Adrenal gland (tissue), 12 donors: ENCODE data around the gene FBLL1. TPM values are rescaled to one million over a fixed set of nuclear protein-coding genes. Genes with fewer than 3 reads are reported as not detected.

Experiments used
- DNase-seq, 7 donors: peaks; one replicate each; pipeline ENCODE4 v3.0.0-alpha.2; 2019 to 2020
- H3K27ac ChIP-seq, 5 donors: fragments of 200-600 bp; sonication (generic) in 4 of 5; 1 replicate in 3 of 5; 2 replicates in 2 of 5; pipeline versions ENCODE4 v1.5.1 to v1.8.0; 2016 to 2020; ENCODE audit warnings: mild to moderate bottlenecking in 1 of 5
- H3K27me3 ChIP-seq: fragments of 200-600 bp; 2 replicates; pipeline ENCODE4 v1.8.0; 2021
- H3K36me3 ChIP-seq, 2 donors: fragments of 200-600 bp; replicated peaks in 1 of 2; 1 replicate in 1 of 2; 2 replicates in 1 of 2; pipeline versions ENCODE4 v1.5.1 to v1.8.0; 2018 to 2022
- H3K4me1 ChIP-seq, 2 donors: fragments of 200-600 bp; replicated peaks in 1 of 2; 1 replicate in 1 of 2; 2 replicates in 1 of 2; pipeline versions ENCODE4 v1.5.1 to v1.8.0; 2018 to 2021
- H3K4me3 ChIP-seq, 4 donors: fragments of 200-600 bp; sonication (generic) in 3 of 4; one replicate each; pipeline ENCODE4 v1.5.1; 2016 to 2018
- H3K9me3 ChIP-seq, 3 donors: fragments of 200-600 bp; sonication (generic) in 1 of 3; replicated peaks in 1 of 3; 1 replicate in 2 of 3; 2 replicates in 1 of 3; pipeline versions ENCODE4 v1.5.1 to v1.8.0; 2016 to 2021
- POLR2A ChIP-seq, 2 donors: fragments of 450-650 bp; IDR thresholded peaks; one replicate each; pipeline ENCODE4 v1.6.1; 2017; ENCODE audit warnings: antibody characterized with exemption in 2 of 2, mild to moderate bottlenecking in 2 of 2, moderate library complexity in 1 of 2
- WGBS, 4 donors: extraction: QIAGEN DNeasy Blood & Tissue Kit in 2 of 4; methylation state at CpG; one replicate each; pipeline versions ENCODE4 v1.1.5 to v1.1.7; 2013 to 2017; 5-methylcytosine and 5-hydroxymethylcytosine counted together
- intact Hi-C, 2 donors: fragments of 100-400 bp; cut with DNase I; formaldehyde crosslinking; loops; one replicate each; pipeline versions ENCODE4 v1.14.1 to v1.15.0; 2022 to 2023
- polyA plus RNA-seq, 3 donors: library from polyadenylated mRNA; stranded (reverse); fragments of 200-250 nt in 2 of 3; fragments of 350-450 nt in 1 of 3; fragmentation: Illumina TruSeq in 1 of 3; extraction: RNeasy Lipid Tissue Mini Kit (QIAGEN cat#74804) in 1 of 3; gene quantifications; one replicate each; pipeline ENCODE4 v1.2.3, GENCODE V29; 2013 to 2014
- total RNA-seq, 9 donors: library from RNA; depleted of rRNA in 4 of 9; stranded (reverse); fragments of >200 nt in 4 of 9; fragments of 120-200 nt in 1 of 9; fragmentation: NEBNext Ultra II Directional in 1 of 9; extraction: Animal tissue kit (Norgen Biotek cat#: 25700) in 1 of 9; gene quantifications; one replicate each; pipeline versions ENCODE4 v1.1.0 to v1.2.4, GENCODE V29; 2013 to 2023
- TF ChIP-seq, protein P1 (sequence below), 6 experiments: fragments of 450-650 bp in 4 of 6; fragments of 200-600 bp in 2 of 6; sonication (generic) in 1 of 6; IDR thresholded peaks; 1 replicate in 5 of 6; 2 replicates in 1 of 6; pipeline versions ENCODE4 v1.5.1 to v1.8.0; 2016 to 2021; ENCODE audit warnings: antibody characterized with exemption in 6 of 6, mild to moderate bottlenecking in 2 of 6, moderate library complexity in 1 of 6
- donor health status: healthy with polysubstance abuse.
- donor health status: Bipolar disorder and iron deficiency.
- donor health status: DM: yes; HTN: yes; CAD: no.
- donor health status: DM: no; HTN: no; CAD: no.
- donor health status: DM: no; HTN: no; CAD: no.
- donor health status: DM: yes; HTN: yes; CAD: no.

The FBLL1 gene
- total and polyA plus RNA-seq, 12 donors, result 0.31 to 4.3 (median 1.1) TPM; not detected in 1

GRCh38 chr5:168537176-168537575 lies 8.1 kb downstream of the FBLL1 start:
- no peak for DNase-seq
- Histone ChIP-seq H3K4me1 (no peaks in the 10 kb centered on the region), H3K9me3 (no peaks in the 10 kb centered on the region), H3K36me3 (no peaks in the 10 kb centered on the region), H3K27me3 (no peaks in the 10 kb centered on the region), H3K27ac (no peak overlapping the region), H3K4me3 (no peak overlapping the region)
- 69 to 80% (median 75%) methylated on average over 2 of the region's 2 CpGs for WGBS, 4 donors
- intact Hi-C loops, result no loop called here
- TF ChIP-seq, protein P1, sequence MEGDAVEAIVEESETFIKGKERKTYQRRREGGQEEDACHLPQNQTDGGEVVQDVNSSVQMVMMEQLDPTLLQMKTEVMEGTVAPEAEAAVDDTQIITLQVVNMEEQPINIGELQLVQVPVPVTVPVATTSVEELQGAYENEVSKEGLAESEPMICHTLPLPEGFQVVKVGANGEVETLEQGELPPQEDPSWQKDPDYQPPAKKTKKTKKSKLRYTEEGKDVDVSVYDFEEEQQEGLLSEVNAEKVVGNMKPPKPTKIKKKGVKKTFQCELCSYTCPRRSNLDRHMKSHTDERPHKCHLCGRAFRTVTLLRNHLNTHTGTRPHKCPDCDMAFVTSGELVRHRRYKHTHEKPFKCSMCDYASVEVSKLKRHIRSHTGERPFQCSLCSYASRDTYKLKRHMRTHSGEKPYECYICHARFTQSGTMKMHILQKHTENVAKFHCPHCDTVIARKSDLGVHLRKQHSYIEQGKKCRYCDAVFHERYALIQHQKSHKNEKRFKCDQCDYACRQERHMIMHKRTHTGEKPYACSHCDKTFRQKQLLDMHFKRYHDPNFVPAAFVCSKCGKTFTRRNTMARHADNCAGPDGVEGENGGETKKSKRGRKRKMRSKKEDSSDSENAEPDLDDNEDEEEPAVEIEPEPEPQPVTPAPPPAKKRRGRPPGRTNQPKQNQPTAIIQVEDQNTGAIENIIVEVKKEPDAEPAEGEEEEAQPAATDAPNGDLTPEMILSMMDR (IDR thresholded peaks at IDR 0.05), result no peak
- no peak for TF ChIP-seq POLR2A (IDR thresholded peaks at IDR 0.05)

- no peak for DNase-seq
- H3K9me3 ChIP-seq, result no peaks in the 10 kb centered on the region
- H3K27ac ChIP-seq, result no peak overlapping the region
- no peak for TF ChIP-seq POLR2A (IDR thresholded peaks at IDR 0.05)
- TF ChIP-seq, protein P1 (IDR thresholded peaks at IDR 0.05), result no peak
- H3K4me3 ChIP-seq, result no peak overlapping the region
- peaks cover 0 to 6% of the 10 kb centered on the region in 2 donors for H3K4me1 ChIP-seq
- H3K36me3 ChIP-seq, result peaks cover 0 to 12% of the 10 kb centered on the region in 2 donors
- WGBS, 4 donors, result 96 to 97% (median 96%) methylated on average over 7 of the region's 7 CpGs
- intact Hi-C loops, result no loop called here
- no peaks in the 10 kb centered on the region for H3K27me3 ChIP-seq
These were observed 20.4 kb downstream of the FBLL1 start for GRCh38 chr5:168549554-168549953.

DNA sequence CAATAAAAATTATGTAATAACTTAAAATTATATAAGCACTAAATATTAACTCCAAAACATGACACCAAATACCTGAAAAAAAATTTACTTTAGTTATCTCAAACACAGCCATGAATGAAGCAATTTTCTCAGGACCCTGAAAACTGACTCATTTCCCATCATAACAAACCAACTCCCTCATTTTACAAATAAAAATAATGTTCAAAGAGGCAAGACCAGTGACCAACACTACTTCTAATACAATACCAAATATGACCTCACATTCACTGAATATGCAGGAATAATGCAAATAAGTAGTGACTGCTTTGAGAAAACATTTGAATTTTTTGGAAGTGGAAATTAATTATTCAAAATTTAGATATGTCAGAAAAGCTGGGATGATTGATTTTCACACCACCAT lies 21.6 kb downstream of the FBLL1 start:
- Histone ChIP-seq H3K4me1 (peaks cover 0 to 6% of the 10 kb centered on the region in 2 donors), H3K9me3 (no peaks in the 10 kb centered on the region), H3K36me3 (peaks cover 0 to 12% of the 10 kb centered on the region in 2 donors), H3K27me3 (no peaks in the 10 kb centered on the region), H3K4me3 (no peak overlapping the region), H3K27ac (peak overlapping the region in 1 of 5 donors; percentile 21)
- no peak for TF ChIP-seq POLR2A (IDR thresholded peaks at IDR 0.05)
- TF ChIP-seq, protein P1 (IDR thresholded peaks at IDR 0.05), result no peak
- intact Hi-C loops, result no loop called here
- no peak for DNase-seq

- H3K4me1 ChIP-seq, result peaks cover 0 to 6% of the 10 kb centered on the region in 2 donors
- intact Hi-C loops, result no loop called here
- H3K27me3 ChIP-seq, result no peaks in the 10 kb centered on the region
- TF ChIP-seq POLR2A (IDR thresholded peaks at IDR 0.05), result no peak
- TF ChIP-seq, protein P1 (IDR thresholded peaks at IDR 0.05), result no peak
- 21 to 51% (median 36%) methylated on average over 1 of the region's 1 CpG for WGBS, 4 donors
- no peak overlapping the region for H3K4me3 ChIP-seq
- H3K9me3 ChIP-seq, result no peaks in the 10 kb centered on the region
- peak overlapping the region in 1 of 5 donors; percentile 23 for H3K27ac ChIP-seq
- peak in 2 of 7 donors; percentile 19 to 20 for DNase-seq
- H3K36me3 ChIP-seq, result peaks cover 0 to 21% of the 10 kb centered on the region in 2 donors
These were observed 23.0 kb downstream of the FBLL1 start for GRCh38 chr5:168552146-168552545.
